Body of pancreas (tissue), 4 donors: ENCODE results near the gene RBM19.

ENCODE experiments used
- POLR2A ChIP-seq, 3 donors: fragments of 450-650 bp; IDR thresholded peaks; one replicate each; pipeline ENCODE4 v1.6.1; 2016; ENCODE audit warnings: antibody characterized with exemption in 3 of 3, mild to moderate bottlenecking in 2 of 3
- TF ChIP-seq, protein P1 (sequence below), 7 experiments: fragments of 450-650 bp in 4 of 7; fragments of 200-600 bp in 3 of 7; sonication (generic) in 3 of 7; IDR thresholded peaks; one replicate each; pipeline ENCODE4 v1.5.1; 2016 to 2019; ENCODE audit warnings: antibody characterized with exemption in 7 of 7

DNA sequence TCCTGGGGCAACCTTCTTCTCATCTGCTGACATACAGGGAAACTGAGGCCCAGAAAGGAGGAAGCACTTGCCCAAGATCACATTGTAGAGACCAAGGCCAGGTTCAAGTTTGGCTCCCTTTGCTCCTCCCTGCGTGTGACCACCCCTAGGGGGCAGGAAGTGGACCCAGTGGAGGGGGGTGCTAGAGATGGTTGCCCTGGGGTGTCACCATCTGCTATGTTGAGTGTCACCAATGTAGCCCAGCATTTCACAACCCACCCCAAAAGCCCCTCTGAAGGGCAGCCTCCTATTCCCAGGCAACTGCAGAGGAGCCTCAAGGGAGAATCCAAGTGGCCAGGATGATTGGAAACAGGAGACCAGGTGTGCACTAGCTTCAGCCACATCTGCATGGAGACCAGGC is 12.0 kb upstream of the RBM19 start:
- TF ChIP-seq, protein P1, sequence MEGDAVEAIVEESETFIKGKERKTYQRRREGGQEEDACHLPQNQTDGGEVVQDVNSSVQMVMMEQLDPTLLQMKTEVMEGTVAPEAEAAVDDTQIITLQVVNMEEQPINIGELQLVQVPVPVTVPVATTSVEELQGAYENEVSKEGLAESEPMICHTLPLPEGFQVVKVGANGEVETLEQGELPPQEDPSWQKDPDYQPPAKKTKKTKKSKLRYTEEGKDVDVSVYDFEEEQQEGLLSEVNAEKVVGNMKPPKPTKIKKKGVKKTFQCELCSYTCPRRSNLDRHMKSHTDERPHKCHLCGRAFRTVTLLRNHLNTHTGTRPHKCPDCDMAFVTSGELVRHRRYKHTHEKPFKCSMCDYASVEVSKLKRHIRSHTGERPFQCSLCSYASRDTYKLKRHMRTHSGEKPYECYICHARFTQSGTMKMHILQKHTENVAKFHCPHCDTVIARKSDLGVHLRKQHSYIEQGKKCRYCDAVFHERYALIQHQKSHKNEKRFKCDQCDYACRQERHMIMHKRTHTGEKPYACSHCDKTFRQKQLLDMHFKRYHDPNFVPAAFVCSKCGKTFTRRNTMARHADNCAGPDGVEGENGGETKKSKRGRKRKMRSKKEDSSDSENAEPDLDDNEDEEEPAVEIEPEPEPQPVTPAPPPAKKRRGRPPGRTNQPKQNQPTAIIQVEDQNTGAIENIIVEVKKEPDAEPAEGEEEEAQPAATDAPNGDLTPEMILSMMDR (IDR thresholded peaks at IDR 0.05), result no peak
- TF ChIP-seq POLR2A (IDR thresholded peaks at IDR 0.05), result no peak
